Inferior parietal cortex (tissue), 1 donor: ENCODE measurements around the gene MYOM1.
"Not testable (repeated sequence)": the region's sequence is repeated elsewhere in the genome, so short reads cannot be mapped to it uniquely, and the experiment has no call there.

ENCODE experiments used
- DNase-seq: peaks from one replicate; pipeline ENCODE4 v3.0.0-alpha.2; 2016; ENCODE audit errors: extremely low spot score

MYOM1 gene

DNA sequence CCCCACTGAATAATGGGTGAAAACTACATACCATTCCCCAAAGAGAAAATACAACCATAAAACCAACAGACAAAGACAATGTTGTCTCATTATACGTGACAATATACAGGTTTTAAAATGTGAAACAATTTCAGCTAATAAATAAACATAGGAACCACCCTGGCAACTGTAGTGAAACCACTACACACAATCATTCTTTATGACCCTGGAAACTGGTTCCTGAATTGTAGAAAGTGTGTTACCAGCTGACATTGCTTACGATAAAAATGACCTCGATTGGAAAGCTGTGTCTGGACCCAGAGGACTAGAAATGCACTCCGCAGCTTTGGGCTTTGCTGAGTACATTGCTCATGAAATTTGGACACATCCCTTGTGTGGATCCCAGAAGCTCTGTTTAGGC lies 132.9 kb downstream of the MYOM1 start:
- DNase-seq = no peak

GRCh38 chr18:3085612-3086011 lies 134.2 kb downstream of the MYOM1 start:
- no peak for DNase-seq

DNA sequence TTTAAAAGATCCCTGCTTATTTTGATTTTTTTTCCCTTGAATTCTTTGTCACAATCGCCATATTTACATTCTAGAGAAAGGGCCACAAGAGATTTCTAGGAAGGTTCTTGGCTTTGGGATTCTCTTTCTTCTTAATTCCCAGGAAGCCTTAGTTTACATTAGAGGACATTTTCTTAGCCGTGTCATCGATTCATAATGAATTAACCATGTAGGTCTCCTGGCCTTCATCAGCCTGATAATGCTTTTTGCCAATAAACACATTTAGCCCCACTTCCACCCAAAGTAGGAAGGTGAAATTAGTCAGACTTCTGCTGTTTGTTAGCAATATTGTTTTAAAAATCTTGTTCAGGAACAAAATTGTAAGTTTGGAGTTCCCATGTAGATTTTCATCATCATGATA lies 135.6 kb downstream of the MYOM1 start:
- DNase-seq = no peak

- no peak for DNase-seq
Measured at GRCh38 chr18:3083766-3084165, 136.0 kb downstream of the MYOM1 start.

DNA sequence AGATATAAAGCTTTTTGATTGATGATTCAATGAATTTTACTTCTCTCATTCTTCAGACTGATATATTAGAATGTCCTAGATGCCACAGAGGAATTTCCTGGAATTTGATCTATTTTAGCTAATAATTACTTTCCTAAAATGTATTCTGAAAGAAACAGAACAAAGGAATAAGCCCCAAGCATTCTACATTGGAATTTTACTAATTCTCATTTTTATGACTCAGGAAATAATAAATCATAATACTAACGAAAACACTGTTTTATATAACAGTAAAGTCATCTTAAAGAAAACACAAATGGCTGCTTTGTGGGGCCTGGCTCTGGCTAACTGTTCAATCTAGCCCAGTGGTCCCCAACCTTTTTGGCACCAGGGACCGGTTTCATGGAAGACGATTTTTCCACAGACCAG lies 138.2 kb downstream of the MYOM1 start:
- DNase-seq = no peak

GRCh38 chr18:3079653-3080052 lies 140.1 kb downstream of the MYOM1 start:
- DNase-seq = no peak

DNA sequence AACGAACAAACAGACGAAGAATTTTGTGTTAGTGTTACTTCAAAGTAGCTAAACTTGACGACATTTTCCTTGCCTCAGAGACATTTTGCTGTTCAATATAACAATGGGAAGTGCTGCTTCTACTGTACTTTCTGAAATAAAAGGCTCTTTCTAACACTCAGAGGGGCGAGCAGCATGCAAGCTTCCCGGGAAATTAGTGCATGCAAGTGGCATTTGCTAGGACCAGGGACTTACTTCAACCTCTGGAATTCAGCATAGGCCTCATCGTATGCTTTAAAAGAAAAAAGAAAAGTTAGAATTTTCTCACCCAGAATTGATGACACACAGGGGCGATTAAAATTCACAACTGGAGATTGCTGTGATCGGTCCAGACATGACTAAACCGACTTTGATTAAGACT lies 144.3 kb downstream of the MYOM1 start:
- DNase-seq = no peak

- no peak for DNase-seq
Measured at GRCh38 chr18:3074087-3074486, 145.7 kb downstream of the MYOM1 start.

DNA sequence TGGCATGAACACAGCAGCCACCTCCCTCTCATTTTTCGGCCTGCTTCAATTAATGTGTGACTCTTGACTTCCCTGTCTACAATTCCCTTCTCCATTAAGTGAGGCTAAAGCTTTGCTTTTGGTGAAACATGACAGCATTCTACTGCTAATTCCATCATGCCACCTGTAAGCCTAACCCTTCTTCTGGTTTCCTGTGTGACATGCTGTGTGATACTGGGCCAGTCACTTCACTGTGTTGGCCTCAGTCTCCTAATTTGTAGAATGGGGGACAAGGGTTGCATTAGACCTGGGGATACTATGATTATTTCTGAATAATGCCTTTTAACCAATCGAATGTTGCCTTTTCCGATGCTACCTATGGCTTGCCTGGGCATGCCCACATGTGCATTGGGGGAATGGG lies 146.4 kb downstream of the MYOM1 start:
- DNase-seq = not testable (repeated sequence)

DNA sequence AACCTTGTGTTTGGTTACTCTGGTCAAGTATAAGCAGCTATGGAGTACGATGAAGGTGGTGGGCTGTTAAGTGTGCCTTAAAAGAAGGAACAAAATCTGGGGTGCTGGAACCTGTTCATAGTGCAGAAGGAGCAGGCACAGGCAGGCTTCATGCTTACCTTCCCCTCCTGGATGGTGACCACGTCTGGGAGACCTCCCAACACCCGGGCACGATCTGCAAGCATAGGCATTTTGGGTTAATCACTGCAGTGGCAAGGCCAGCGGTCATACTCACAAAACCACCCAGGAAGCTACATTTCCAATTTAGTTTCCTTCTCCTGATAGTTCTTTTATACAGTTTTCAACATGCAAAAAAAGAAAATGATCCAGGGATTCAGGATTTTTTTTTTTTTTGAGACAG lies 148.1 kb downstream of the MYOM1 start:
- no peak for DNase-seq

- no peak for DNase-seq
Measured at GRCh38 chr18:3069671-3070433, 149.9 kb downstream of the MYOM1 start.

DNA sequence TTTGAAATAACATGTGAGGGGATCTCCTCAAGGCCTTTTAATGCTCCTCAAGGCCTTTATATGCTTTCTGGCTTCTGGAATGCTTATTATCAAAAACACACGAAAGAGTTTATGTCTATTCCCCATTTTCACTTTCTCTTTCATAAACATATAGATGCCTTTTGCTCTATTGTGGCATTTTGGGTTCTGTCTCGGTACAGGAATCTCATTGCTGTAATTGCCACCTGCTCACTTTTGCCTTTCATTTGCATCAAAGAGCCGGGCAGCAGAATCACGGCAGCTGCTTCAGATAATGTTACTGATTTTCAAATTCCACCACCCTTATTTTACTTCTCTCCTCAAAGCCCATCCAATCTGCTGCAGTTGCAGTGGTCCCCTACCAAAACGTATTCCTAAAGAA lies 152.0 kb downstream of the MYOM1 start:
- no peak for DNase-seq

DNA sequence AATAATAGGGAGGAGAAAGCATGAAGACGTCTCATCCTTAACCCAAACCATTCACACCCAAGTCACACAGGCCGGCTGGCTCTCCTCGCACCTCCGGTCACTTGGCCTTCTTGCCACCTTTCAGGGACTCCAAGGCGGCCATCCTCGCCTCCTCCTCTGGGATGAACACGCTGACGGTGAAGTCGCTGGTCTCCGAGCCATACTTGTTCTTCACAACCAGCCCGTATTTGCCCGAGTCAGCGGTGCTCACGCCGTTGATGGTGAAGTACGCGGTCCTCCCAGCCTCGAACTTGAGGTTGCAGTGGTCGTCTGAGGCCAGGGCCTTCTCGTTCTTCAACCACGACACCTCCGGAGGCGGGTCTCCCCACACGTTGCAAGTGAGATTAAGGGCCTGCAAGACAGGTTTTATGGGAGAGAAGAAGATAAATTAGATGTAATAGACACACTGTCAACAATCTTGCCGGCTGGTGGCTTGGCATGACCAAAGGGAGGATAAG lies 152.6 kb downstream of the MYOM1 start:
- no peak for DNase-seq

DNA sequence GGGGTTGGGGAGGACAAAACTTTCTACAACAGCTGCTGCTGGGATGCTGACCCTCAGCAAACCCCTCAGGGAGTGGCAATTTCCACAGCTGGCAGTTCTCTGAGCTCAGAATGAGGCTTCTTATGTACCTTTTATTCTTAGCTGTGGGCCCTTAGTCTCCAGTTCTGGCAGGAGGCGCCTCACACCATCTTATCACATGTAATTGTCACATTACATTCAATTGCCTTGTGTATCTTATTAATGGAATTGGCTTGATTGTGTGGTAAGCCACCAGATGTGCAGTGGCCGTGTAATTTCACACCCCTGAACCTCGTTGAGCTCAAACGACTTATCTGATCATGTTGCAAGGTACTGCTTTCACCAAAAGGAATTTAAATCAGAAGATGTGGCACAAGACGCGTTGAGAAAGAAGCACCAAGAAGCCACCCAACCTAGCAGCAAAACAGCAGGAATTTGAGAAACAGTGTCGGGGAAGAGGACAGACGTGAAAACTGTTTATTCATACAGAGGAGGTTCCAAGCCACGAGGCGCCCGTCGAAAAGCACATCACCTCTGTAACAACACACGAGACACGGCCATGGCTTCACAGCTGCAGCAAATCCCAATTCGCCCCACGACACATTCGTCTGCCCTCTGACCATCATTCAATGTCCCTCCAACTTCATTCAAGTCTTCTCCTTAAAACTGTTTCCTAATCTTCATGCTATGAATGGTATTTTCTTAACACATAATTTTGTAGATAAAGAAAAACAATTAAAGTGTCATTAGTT lies 153.2 kb downstream of the MYOM1 start:
- no peak for DNase-seq

DNA sequence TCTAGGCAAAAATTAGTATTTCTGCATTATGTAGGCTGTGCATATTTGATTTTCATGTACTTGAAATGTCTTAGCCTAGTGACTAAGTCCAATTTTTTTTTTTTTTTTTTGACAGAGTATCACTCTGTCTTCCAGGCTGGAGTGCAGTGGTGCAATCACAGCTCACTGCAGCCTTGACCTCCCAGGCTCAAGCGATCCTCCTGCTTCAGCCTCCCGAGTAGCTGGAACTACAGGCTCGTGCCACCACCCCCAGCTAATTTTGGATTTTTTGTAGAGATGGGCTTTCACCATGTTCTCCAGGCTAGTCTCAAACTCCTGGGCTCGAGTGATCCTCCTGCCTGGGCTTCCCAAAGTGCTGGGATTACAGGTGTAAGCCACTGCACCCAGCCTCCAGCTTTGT lies 156.0 kb downstream of the MYOM1 start:
- DNase-seq = not testable (repeated sequence)

DNA sequence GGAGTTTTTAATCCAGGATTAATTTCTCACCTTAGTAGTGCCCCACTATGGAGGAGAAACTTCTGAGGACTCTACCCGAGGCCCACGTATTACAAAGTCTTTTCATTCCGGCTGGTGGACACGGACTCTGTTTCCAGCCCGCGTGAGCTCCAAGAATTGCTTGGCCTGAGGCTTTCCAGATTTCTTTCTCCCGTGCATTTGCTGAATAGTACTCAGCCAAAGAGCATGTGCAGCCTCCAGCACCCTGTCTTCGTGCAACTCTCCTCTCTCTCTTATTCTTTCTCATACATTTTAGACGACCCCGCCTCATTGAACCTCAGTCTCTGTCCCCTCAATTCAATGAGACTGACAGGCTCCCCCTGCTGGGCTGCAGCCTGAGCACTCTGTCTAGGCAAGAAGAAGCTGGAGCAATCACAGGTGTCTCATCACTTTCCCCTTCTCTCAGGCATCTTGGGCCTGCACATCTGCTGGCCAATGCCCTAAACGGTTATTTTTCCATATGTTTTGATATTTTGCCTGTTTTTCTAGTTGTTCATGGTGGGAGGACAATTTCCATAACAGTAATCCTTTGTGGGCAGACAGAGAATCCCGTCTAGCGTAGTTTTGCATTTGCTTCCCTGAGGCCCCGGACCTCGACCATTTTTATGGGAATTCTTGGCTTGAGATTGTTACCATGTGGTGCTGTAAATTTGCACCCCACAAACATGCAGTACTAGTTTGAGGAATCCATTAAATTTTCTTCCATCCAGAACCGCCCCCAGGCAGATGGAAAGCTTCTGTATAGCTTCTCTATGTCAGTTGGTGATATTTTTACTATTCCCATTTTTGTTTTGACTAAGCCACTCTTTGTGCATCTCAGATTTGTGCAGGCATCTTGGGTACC lies 156.7 kb downstream of the MYOM1 start:
- DNase-seq = peak; percentile 74

DNA sequence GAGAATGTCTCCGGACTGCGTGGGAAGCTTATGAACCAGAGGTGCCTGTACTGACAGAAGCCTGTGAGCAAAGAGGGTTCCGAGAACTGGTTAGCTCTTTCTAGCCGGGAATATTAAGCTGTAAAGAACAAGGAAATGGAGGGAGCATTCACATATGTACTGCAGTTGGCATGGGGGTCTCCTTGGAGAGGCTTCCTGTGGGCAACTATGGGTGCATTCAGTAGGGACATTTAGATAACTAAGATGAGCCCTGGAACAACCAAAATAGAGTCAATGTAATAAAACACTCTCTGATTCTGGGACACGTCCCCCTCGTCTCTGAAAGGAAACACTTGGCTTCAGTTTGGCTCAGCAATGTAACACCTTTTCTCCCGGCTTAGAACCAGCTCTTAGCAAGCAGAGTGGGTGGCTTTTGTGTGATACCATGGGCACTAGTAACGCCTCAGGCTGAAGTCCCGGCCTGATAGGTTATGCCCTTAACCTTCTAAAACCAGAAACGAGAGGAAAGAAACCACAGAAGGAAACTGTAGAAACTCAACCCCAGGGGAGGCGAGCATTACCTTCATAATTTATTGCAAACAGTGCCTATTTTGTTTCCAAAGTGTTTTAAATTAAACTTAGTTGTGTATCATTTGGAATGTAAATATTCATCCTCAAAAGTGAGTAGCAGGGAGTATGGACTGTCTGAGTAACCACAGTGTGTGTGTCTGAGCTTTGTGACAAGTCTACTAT lies 158.0 kb downstream of the MYOM1 start:
- no peak for DNase-seq

DNA sequence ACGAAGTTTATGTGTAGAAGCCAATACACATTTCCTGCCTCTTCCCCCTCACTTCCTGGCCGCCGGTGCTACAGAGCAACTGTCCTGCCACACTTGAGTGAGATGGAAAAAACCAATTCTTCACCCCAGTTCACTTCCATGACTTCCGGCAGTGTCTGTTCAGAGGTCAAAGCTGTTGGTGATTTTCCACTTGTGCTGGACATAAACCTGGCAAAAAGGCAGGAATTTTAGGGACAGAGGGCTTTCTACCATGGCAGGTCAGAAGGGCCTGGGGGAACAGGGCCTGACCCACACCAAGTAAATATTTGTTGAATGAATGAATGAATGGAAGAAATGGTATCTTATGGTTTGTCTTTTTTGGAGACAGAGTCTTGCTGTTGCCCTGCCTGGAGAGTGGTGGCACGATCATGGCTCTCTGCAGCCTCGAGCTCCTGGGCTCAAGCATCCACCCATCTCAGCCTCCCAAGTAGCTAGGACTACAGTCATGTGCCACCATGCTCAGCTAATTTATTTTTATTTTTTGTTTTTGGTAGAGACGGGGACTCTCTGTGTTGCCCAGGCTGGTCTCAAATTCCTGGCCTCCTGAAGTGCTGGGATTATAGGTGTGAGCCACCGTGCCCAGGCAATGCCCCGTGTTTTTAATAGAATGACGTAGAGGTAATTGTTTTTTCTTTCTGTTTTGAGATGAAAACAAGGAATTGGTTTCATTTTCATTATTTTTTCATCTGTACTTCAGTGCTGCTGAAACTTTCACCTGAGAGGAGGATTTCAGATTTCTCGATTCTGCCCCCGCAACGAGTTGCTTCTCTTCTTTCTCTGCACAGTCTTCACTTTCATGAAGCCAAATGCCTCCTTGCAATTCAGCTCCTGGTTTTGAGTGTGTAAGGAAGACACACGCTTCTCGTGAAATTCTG lies 158.8 kb downstream of the MYOM1 start:
- DNase-seq = no peak

- DNase-seq = no peak
Measured at GRCh38 chr18:3059272-3059671, 160.5 kb downstream of the MYOM1 start.
